Neuronal stem cell (in vitro differentiated cells): Measurements from ENCODE around the gene SMOC2.

Source experiments
- DNase-seq: peaks from one replicate; pipeline ENCODE4 v3.0.0-alpha.2; 2013; ENCODE audit warnings: low spot score
- H2AFZ ChIP-seq: one replicate; pipeline ENCODE4 v1.6.1; 2013; ENCODE audit warnings: mild to moderate bottlenecking, low read length, inconsistent platforms
- H2AK5ac ChIP-seq: 2 replicates; pipeline ENCODE4 v1.6.1; 2013; ENCODE audit warnings: low read depth, mild to moderate bottlenecking, inconsistent platforms, low read length, moderate library complexity, mixed read lengths
- H2BK120ac ChIP-seq: 2 replicates; pipeline ENCODE4 v1.6.1; 2013; ENCODE audit warnings: low read depth, mild to moderate bottlenecking, inconsistent platforms, low read length, moderate library complexity, mixed read lengths
- H2BK12ac ChIP-seq: one replicate; pipeline ENCODE4 v1.6.1; 2013; ENCODE audit warnings: low read length, inconsistent platforms
- H2BK15ac ChIP-seq: 2 replicates; pipeline ENCODE4 v1.6.1; 2013; ENCODE audit warnings: mild to moderate bottlenecking, low read length, inconsistent platforms, mixed read lengths
- H2BK5ac ChIP-seq: one replicate; pipeline ENCODE4 v1.6.1; 2013; ENCODE audit warnings: inconsistent platforms, mild to moderate bottlenecking, low read length, moderate library complexity
- H3K14ac ChIP-seq: one replicate; pipeline ENCODE4 v1.6.1; 2013; ENCODE audit warnings: low read length, inconsistent platforms
- H3K18ac ChIP-seq: 2 replicates; pipeline ENCODE4 v1.6.1; 2013; ENCODE audit warnings: low read length, inconsistent platforms
- H3K23ac ChIP-seq: 2 replicates; pipeline ENCODE4 v1.6.1; 2013; ENCODE audit warnings: low read depth, mild to moderate bottlenecking, mixed read lengths, low read length, inconsistent platforms; ENCODE audit not compliant: poor library complexity
- H3K27ac ChIP-seq: replicated peaks from 3 replicates; pipeline ENCODE4 v1.5.1; 2013; ENCODE audit warnings: low read length, inconsistent platforms
- H3K27me3 ChIP-seq, 3 experiments: 2 replicates each; pipeline ENCODE4 v1.6.1; 2013; ENCODE audit warnings: low read length in 3 of 3, mild to moderate bottlenecking in 2 of 3, inconsistent platforms in 1 of 3, low read depth in 1 of 3, mixed read lengths in 1 of 3, moderate library complexity in 1 of 3; ENCODE audit not compliant: control insufficient read depth in 3 of 3, insufficient read depth in 3 of 3
- H3K36me3 ChIP-seq, 2 donors: replicated peaks in 1 of 2; 2 replicates each; pipeline ENCODE4 v1.6.1; 2013; ENCODE audit warnings: low read length in 2 of 2; ENCODE audit not compliant: control insufficient read depth in 2 of 2, insufficient read depth in 2 of 2
- H3K4ac ChIP-seq: 2 replicates; pipeline ENCODE4 v1.6.1; 2013; ENCODE audit warnings: inconsistent platforms, mild to moderate bottlenecking, low read length, moderate library complexity
- H3K4me1 ChIP-seq, 2 donors: 1 replicate in 1 of 2; 2 replicates in 1 of 2; pipeline ENCODE4 v1.6.1; 2013; ENCODE audit warnings: low read length in 2 of 2, low read depth in 1 of 2; ENCODE audit not compliant: control insufficient read depth in 2 of 2, insufficient read depth in 1 of 2
- H3K4me2 ChIP-seq: one replicate; pipeline ENCODE4 v1.6.1; 2013; ENCODE audit warnings: mild to moderate bottlenecking, low read length, inconsistent platforms; ENCODE audit not compliant: insufficient read depth, poor library complexity, severe bottlenecking
- H3K4me3 ChIP-seq, 2 donors: 2 replicates each; pipeline ENCODE4 v1.5.1; 2013; ENCODE audit warnings: low read length in 2 of 2, mild to moderate bottlenecking in 2 of 2, inconsistent platforms in 1 of 2, moderate library complexity in 1 of 2
- H3K79me1 ChIP-seq: one replicate; pipeline ENCODE4 v1.6.1; 2013; ENCODE audit warnings: low read depth, mild to moderate bottlenecking, inconsistent platforms, low read length, moderate library complexity
- H3K9ac ChIP-seq: one replicate; pipeline ENCODE4 v1.6.1; 2013; ENCODE audit warnings: mild to moderate bottlenecking, low read depth, low read length, inconsistent platforms; ENCODE audit not compliant: poor library complexity
- H3K9me3 ChIP-seq, 2 donors: replicated peaks in 1 of 2; 2 replicates each; pipeline versions ENCODE3 to v1.6.1; 2013; ENCODE audit warnings: low read length in 2 of 2, mild to moderate bottlenecking in 2 of 2, inconsistent platforms in 1 of 2, low read depth in 1 of 2, mixed read lengths in 1 of 2, moderate library complexity in 1 of 2; ENCODE audit not compliant: control insufficient read depth in 2 of 2, insufficient read depth in 1 of 2
- H4K8ac ChIP-seq: one replicate; pipeline ENCODE4 v1.6.1; 2013; ENCODE audit warnings: low read depth, mild to moderate bottlenecking, inconsistent platforms, low read length, moderate library complexity
- H4K91ac ChIP-seq: one replicate; pipeline ENCODE4 v1.6.1; 2013; ENCODE audit warnings: low read length, low read depth, mild to moderate bottlenecking, inconsistent platforms; ENCODE audit not compliant: poor library complexity
- WGBS, 2 donors: extraction: QIAGEN DNeasy Blood & Tissue Kit; methylation state at CpG; one replicate each; pipeline ENCODE4 v1.1.7; 2013; ENCODE audit warnings: missing lambda C conversion rate in 2 of 2, mixed read lengths in 1 of 2; ENCODE audit not compliant: insufficient read length in 2 of 2, insufficient replicate concordance in 1 of 2; ENCODE audit errors: extremely low coverage in 2 of 2; 5-methylcytosine and 5-hydroxymethylcytosine counted together

The SMOC2 gene

DNA sequence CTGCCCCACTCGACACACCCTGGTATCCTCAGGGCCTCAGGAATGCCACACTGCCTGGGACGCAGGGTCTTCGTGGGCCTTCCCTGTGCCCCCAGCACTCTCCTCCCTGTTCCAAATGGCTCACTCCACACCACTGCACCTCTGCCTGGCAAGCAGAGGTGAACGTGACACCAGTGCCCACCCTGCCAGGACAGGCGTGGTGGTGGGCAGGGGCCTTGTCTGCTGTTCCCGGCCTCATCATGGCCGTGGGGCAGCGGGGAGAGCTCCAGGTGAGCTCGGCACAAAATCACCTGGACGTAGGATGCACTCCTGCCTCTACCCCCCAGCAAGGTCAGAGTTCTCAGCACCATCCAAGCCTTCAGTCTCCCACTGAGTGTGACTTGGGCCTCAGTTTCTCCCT, 202.4 kb downstream of the SMOC2 start:
- no peak overlapping the region for H4K91ac ChIP-seq
- H3K36me3 ChIP-seq: no peaks in the 10 kb centered on the region
- H3K4me2 ChIP-seq: no peak overlapping the region
- H3K27me3 ChIP-seq: no peaks in the 10 kb centered on the region
- no peak overlapping the region for H2BK15ac ChIP-seq
- peaks cover 0 to 3% of the 10 kb centered on the region in 2 donors for H3K9me3 ChIP-seq
- H3K23ac ChIP-seq: no peak overlapping the region
- H3K79me1 ChIP-seq: no peaks in the 10 kb centered on the region
- H3K4ac ChIP-seq: no peak overlapping the region
- H3K9ac ChIP-seq: no peak overlapping the region
- H3K27ac ChIP-seq: no peak overlapping the region
- peak overlapping the region; percentile 33 for H3K14ac ChIP-seq
- no peak overlapping the region for H2AK5ac ChIP-seq
- no peak overlapping the region for H3K4me3 ChIP-seq
- H2BK12ac ChIP-seq: peak overlapping the region; percentile 51
- H2AFZ ChIP-seq: no peak overlapping the region
- no peak overlapping the region for H2BK5ac ChIP-seq
- no peak for DNase-seq
- H4K8ac ChIP-seq: no peak overlapping the region
- peaks cover 0 to 9% of the 10 kb centered on the region in 2 donors for H3K4me1 ChIP-seq
- WGBS, 2 donors: no CpG with 5 or more reads among the region's 10 CpGs
- H3K18ac ChIP-seq: peak overlapping the region; percentile 50
- no peak overlapping the region for H2BK120ac ChIP-seq

DNA sequence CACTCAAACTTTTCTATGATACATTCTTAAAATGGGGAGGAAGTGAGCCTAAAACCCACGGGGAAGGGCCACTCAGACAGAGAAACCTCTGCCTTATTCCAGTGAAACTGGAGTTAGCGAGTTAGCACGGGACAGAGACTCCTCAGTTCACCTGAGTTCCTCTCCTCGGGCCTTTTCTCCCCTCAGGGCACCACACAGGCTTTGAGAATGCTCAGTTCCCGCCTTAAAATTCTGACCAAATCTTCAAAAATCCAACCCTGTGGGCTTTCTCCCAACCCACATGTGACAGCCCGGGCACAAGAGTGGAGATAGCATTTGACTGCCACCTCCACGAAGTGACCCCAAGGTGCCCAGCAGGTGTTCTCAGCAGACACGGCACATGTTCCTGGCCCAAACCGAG, 204.3 kb downstream of the SMOC2 start:
- no peak overlapping the region for H3K4ac ChIP-seq
- H3K14ac ChIP-seq: peak overlapping the region; percentile 49
- no peaks in the 10 kb centered on the region for H3K9me3 ChIP-seq
- no peak overlapping the region for H3K9ac ChIP-seq
- no peak for DNase-seq
- H3K4me3 ChIP-seq: no peak overlapping the region
- H3K27me3 ChIP-seq: no peaks in the 10 kb centered on the region
- no CpG with 5 or more reads among the region's 9 CpGs for WGBS, 2 donors
- no peak overlapping the region for H2BK120ac ChIP-seq
- no peak overlapping the region for H2AFZ ChIP-seq
- H3K18ac ChIP-seq: peak overlapping the region; percentile 59
- no peak overlapping the region for H4K8ac ChIP-seq
- H3K79me1 ChIP-seq: no peaks in the 10 kb centered on the region
- H3K4me1 ChIP-seq: peaks cover 0 to 5% of the 10 kb centered on the region in 2 donors
- no peak overlapping the region for H2BK12ac ChIP-seq
- no peak overlapping the region for H3K4me2 ChIP-seq
- H3K27ac ChIP-seq: no peak overlapping the region
- H2AK5ac ChIP-seq: no peak overlapping the region
- no peak overlapping the region for H3K23ac ChIP-seq
- H4K91ac ChIP-seq: no peak overlapping the region
- H2BK15ac ChIP-seq: peak overlapping the region; percentile 30
- no peaks in the 10 kb centered on the region for H3K36me3 ChIP-seq
- no peak overlapping the region for H2BK5ac ChIP-seq

DNA sequence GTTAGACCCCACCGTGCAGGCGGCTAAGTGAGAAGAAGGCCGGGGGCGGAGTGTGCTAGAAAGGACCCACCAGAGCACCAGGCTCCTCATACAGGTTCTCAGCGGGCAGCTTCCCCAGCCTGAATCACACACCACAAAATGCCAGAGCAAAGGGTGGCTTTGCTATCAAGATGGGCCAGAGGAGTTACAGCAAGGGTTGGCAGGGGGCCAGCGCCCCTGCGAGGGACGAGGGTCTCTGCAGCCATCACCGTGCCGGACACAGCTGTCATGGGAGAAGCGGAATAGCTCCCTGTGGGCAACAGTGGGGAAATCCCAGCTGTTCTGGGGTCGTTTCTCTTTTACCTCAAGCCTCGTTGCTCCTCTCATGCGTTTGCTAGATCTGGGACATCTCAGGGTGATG, 206.3 kb downstream of the SMOC2 start:
- H3K79me1 ChIP-seq: no peaks in the 10 kb centered on the region
- H3K27me3 ChIP-seq: no peaks in the 10 kb centered on the region
- no peak overlapping the region for H3K9ac ChIP-seq
- H2BK15ac ChIP-seq: no peak overlapping the region
- no CpG with 5 or more reads among the region's 14 CpGs for WGBS, 2 donors
- H2BK12ac ChIP-seq: no peak overlapping the region
- H2BK120ac ChIP-seq: no peak overlapping the region
- no peak overlapping the region for H2BK5ac ChIP-seq
- H2AFZ ChIP-seq: no peak overlapping the region
- no peak overlapping the region for H4K91ac ChIP-seq
- no peak overlapping the region for H3K4ac ChIP-seq
- no peak overlapping the region for H4K8ac ChIP-seq
- H2AK5ac ChIP-seq: no peak overlapping the region
- H3K36me3 ChIP-seq: no peaks in the 10 kb centered on the region
- H3K4me3 ChIP-seq: no peak overlapping the region
- peak overlapping the region; percentile 25 for H3K18ac ChIP-seq
- H3K9me3 ChIP-seq: no peaks in the 10 kb centered on the region
- DNase-seq: no peak
- no peak overlapping the region for H3K14ac ChIP-seq
- no peak overlapping the region for H3K27ac ChIP-seq
- H3K4me1 ChIP-seq: peaks cover 0 to 2% of the 10 kb centered on the region in 2 donors
- H3K4me2 ChIP-seq: no peak overlapping the region
- peak overlapping the region; percentile 62 for H3K23ac ChIP-seq

GRCh38 chr6:168648240-168649125, 207.5 kb downstream of the SMOC2 start:
- WGBS, 2 donors: no CpG with 5 or more reads among the region's 30 CpGs
- H2AK5ac ChIP-seq: peak overlapping the region; percentile 77
- H3K4me3 ChIP-seq: peak overlapping the region in 1 of 2 donors; percentile 61

More at GRCh38 chr6:168648240-168649125, 207.5 kb downstream of the SMOC2 start:
- Histone ChIP-seq H4K91ac (no peak overlapping the region), H3K36me3 (no peaks in the 10 kb centered on the region), H2BK120ac (no peak overlapping the region), H3K9ac (no peak overlapping the region), H3K4me1 (peaks cover 0 to 2% of the 10 kb centered on the region in 2 donors), H2BK5ac (peak overlapping the region; percentile 2), H2BK15ac (peak overlapping the region; percentile 46), H3K79me1 (no peaks in the 10 kb centered on the region), H2BK12ac (no peak overlapping the region), H3K9me3 (no peaks in the 10 kb centered on the region), H3K4ac (no peak overlapping the region), H3K18ac (peak overlapping the region; percentile 58), H3K14ac (no peak overlapping the region), H4K8ac (no peak overlapping the region), H3K27me3 (no peaks in the 10 kb centered on the region), H3K27ac (no peak overlapping the region), H3K4me2 (no peak overlapping the region), H3K23ac (no peak overlapping the region), H2AFZ (no peak overlapping the region)
- no peak for DNase-seq
